HG03196 (cell line): ENCODE results near the gene ATG13.

ENCODE experiments used
- ATAC-seq: cut with Tn5 transposase; IDR thresholded peaks from one replicate; pipeline ENCODE4 v1.9.1; 2021; ENCODE audit not compliant: unreplicated experiment

ATG13 gene

DNA sequence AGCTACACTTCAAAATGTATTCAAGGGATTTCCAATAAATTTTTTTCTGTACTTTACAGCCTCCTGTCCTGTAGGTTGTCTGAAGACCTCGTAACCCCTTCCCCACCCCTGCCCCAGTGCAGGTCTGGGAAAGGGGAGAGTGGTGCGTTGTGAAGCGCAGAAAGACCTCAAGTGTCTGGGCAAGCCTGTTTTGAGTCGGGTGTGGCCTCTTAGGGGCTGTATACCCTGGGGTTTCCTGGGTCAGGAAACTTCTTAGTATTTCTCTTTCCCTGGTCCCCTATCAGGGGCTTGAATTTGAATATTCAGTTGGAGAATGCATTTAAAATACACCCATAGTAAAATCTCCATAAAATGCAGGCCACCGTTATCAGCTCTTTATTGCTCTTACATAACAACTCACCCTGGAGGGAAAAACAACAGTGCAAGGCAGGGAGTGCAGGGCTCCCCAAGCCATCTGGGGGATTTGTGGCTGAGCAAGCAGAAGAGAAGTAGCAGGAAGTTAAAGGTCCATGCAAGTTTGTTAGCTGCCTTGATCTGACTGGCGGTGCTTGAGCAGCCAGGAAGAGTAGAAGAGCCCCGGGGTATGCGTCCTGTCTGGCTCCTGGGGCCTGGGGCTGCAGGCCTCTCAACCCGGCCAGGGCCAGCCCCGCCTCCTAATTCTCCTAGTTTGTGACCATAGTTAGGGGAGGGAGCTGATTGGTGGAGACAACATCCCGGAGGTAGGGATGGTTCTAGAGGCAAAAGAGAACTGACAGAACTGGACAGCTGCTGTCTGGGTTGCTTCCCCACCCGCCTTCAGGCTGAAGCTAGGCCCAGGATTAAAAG, 57.3 kb downstream of the ATG13 start:
- no peak for ATAC-seq

DNA sequence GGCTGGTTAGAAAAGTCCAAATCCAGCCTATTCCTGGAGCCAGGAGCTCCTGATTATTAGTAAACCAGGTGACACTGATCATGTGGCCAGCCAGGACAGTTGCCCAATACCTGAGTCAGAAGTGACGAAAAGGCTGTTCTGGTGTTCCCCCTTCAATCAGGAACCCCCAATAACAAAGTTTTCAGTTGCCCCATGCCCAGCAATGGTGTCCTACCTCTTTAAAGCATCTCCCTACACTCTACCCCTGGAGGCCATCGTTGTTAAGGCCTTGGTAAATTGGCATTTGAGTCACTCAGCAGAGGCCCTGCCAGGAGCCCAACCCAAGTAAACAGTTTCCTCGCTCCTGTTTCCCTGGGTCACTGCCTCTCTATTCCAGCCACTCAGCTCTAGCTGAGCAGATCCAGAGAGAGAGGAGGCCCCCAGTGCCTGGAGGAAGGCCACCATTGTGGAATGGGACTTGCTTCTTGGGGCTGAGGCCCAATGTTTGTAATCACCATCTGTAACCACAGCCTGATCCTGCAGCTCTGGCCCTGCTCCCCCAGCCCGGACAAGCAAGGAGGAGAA, 58.0 kb downstream of the ATG13 start:
- ATAC-seq = no peak

DNA sequence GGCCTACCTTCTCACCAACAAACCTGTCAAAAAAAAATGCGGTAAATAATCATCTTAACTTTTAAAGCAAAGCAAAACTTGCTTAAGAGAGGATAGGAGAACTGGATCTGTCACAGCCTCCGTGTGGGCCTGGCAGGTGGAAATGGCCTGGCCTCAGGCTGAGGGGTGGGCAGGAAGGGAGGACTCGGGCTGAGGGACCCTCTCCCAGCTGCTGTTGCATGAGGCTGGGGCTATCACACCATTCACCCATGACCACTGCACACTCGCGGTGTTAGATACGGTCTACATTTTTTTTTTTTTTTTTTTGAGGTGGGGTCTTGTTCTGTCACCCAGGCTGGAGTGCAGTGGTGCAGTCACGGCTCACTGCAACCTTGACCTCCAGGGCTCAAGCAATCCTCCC, 58.6 kb downstream of the ATG13 start:
- no peak for ATAC-seq

DNA sequence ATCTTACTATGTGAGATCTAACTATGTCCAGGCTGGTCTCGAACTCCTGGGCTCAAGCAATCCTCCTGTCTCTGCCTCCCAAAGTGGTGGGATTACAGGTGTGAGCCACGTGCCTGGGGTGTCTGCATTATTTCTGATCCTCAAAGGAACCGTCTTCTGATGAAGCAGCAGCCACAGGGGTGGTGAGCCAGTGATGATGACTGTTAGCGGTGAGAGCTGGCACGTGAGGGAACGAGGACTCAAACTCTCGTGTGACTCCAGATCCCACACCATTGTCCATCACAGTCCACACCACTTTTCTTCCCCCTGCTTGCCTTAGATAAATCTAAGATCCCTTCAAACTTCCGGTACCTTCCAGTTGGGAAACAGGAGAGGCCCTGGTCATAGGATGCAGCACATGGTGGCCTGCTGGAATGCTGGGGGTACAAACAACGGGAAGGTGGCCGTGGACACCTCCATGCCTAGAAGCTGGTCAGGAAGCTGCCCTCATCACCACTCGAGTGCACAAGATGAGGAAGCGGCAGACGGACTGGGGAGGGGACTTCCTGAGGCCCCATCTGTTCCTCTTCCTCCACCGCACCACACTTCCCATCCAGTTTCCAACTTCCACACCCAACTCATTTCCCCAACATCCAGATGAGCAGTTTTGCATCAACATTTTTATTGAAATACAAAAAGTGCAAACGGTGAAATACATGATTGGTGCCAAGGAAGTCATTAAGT, 59.2 kb downstream of the ATG13 start:
- no peak for ATAC-seq

DNA sequence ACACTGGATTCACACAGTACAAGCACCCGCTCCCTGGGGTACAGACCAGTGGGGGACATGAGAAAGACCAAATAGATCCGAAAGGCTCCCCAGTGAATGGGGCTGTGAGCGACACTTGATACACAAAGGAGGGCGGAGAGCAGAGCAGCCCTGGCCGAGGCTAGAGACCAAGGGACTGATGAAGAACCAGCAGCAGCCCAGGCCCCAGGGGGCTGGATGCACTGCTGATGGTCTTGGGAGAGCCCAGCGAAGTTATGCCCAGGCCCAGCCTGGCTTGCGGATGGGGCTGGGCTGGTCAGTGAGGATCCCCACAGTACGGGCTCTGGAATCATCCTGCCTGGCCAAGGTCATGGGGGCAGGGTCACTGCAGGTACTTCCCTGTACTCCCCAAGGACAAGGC, 59.8 kb downstream of the ATG13 start:
- ATAC-seq = no peak

DNA sequence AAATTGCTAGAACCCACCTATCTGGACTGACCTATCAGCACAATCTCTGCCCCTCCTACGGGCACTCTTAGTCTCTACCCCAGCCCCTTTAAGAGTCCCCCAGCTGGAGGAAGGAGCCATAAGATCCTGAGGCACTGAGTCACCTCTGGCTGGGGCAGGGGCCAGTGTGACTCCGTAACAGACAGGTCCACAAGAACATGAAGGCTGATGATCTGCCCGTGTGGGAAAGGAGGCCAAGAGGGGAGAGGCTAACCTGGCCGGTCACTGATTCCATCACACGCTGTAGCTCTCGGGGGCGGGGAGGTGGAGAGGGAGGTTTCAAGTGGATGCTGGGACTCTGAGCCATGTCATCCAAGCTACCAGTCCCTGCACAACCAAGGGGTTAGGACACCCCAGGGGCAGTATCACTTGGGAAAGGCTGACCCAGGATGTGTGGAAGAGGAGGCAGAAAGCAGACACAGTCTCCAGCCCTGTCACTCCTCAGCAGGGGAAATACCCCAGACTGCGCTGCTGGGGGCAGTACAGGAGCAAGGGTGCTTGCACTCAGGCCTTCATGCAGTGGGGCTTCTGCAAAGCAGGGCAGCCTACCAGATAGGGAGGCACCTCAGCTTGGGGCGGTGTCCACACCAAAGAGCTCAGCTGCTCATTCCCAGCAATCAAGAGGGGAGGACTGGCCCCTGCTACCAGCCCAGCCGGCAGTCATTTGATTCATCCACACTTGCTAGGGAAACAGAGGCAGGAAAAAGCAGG, 60.8 kb downstream of the ATG13 start:
- no peak for ATAC-seq

DNA sequence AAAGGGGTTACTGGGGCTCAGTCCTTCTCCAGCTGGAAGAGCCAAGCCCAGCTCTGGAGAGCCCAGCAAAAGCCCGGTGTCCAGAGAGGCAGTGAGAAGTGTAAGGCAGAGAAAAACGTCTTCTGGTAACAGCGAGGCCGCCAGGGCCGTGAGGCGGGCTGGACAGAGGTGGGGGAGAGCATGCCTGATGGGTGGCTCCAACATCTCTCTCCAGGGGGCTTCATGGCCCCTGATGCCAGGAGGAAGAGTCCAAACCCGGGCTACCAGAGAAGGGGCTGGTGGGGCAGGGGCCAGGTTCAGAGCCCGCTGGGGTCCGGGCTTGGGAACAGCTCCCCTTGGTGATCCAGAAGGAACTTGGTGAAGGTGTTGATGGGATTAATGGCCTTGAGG, 61.4 kb downstream of the ATG13 start:
- no peak for ATAC-seq

DNA sequence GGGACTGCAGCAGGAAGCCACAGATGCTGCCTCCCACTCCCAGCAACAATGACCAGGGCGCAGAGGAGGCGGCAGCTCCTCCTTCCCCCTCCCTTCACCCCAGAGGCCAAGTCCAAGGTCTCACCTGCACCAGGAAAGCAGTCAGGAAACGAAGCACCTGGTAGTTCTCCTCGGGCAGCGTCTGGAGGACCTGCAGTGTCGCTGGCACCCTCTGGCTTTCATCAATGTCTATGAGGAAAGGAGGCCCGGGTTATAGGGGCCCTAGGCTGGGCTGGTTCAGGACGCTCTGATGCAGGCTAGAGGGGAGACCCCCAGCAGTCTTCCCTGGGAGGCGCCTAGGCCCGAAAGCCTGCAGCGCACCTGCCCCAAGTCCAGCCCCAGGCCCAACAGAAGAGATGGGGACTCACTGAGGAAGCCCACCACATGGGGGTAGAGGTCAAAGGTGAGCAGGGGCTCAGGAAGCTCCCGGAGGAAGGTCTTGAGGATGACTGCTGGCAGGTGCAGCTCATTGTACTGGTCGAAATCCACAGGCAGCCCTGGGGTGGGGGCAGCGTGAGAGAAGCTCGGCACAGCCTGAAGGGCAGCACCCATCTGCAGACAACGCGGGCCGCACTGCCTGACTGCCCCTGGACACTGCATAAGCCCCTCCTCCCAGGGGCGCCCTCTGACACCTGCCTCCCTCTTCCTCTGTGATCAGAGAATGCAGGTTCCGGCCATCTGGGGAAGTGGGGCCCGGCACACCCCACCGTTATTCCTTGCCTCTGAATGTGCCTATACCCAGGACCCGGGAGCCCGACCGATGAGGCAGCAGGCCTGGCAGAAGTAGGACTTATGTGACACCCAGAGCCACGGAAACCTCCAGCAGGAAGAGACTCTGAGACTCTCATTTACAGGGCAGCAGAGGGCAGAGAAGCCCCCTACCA, 62.1 kb downstream of the ATG13 start:
- no peak for ATAC-seq

DNA sequence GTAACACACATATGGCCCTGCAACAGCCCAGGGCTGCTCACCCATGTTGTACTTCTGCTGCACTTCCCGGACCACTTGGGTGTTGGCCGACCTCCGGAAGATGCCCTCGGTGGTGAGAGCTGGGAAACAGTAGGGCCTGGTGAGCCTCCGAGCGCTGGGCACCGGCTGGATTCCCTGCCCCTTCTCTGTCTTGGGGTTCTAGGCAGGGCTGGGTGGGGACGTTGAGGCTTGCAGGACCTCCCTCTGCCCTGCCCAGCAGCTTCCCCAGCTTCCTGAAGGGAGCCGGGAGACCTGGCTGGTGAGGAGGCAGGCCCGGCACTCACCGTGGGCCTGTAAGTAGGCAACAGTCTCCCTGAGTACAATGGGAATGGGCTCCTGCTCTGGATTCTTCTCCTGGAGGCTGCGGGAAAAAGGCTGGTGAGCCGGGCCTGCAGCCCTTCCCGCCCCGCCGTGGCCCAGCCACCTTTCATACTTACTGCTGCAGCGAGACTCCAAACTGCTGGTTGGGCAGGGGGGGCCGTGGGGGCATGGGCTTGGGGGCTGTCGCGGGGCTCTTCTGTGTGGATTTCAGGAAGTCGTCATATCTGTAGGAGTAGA, 62.9 kb downstream of the ATG13 start:
- no peak for ATAC-seq

DNA sequence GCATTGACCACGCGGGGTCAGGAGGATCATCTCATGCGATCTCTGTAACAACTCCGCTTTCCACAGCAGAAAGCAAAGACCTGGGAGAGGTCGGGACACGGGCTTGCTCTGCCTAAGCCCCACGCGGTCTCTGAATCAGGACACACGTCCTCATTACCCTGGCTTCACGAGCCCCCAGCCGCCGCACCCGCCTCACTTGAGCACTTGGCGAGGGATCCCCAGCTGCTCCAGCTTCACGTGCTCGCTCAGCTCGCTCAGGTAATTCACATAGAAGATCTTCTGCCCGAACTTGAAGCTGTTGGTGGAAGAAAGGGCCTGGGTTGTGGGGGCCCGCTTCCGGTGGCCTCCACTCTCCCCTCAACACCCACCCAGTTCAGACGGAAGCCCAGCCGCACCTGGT, 63.5 kb downstream of the ATG13 start:
- ATAC-seq = no peak

DNA sequence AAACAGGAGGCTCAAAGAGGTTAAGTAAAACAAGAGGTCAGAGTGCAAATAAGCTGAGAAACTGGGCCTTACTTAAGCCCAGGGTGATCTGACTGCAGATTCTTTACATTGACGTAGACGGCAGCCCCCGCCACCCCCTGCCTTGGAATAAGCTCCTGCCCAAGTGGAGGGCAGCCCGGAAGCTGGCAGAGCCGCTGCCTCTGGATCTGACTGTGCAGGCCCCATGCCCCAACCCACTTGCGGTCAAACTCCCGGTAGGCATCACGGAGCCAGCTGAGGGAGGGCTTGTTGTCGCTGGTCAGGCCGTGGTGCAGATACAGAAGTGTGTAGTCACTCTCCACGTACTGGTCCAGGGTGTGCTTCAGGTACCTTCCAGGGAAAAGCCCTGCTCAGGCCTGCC, 64.5 kb downstream of the ATG13 start:
- no peak for ATAC-seq

DNA sequence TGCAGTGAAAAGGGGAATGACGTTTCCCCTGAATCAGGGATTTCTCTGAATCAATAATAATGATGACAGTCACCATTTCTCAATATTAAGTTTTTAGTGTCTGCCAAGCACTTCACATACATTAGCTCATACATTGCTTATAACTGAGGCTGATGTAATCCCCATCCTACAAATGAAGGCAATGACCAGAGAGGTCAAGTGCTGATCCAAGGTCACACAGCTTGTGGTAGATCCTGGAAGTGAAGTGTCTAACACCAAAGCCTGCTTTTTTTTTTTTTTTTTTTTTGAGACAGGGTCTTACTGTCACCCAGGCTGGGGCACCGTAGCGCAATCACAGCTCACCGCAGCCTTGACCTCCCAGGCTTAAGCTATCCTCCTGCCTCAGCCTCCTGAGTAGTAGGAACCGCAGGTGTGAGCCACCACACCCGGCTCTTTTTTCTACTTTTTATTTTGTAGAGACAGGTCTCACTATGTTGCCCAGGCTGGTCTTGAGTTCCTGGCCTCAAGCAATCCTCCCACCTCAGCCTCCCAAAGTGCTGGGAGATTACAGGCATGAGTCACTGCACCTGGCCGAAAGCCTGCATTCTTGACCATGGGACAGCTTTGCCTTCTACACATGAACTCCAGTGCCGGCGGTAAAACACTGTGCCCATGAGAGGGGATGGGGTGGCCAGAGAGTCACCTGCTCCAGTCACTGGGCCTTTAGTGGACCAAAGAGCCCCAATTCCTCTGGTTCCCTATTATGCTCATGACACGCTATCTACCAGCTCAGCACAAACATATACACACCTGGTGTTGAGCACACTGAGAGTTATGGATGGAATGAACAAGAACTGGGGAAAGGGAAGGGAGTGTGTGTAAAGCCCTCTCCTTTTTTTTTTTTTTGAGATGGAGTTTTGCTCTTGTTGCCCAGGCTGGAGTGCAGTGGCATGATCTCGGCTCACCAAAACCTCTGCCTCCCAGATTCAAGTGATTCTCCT, 65.7 kb downstream of the ATG13 start:
- no peak for ATAC-seq

DNA sequence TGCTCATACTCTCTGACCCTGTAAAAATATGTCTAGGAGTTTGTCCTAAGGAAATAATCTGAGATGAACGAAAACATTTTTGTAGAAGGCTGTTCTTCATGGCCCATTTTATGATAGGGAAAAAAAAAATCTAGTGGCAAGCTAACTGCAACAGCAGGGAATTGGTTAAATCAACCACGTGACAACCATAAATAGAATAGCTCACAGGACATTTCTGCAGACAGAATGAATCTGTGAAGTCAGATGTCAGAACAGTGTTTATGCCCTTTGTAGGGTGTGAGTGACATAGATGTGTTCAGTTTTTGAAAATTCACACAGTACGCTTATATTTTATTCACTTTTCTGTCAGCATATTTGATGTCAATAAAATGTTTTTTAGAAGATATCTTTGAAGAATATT, 67.0 kb downstream of the ATG13 start:
- ATAC-seq = no peak

DNA sequence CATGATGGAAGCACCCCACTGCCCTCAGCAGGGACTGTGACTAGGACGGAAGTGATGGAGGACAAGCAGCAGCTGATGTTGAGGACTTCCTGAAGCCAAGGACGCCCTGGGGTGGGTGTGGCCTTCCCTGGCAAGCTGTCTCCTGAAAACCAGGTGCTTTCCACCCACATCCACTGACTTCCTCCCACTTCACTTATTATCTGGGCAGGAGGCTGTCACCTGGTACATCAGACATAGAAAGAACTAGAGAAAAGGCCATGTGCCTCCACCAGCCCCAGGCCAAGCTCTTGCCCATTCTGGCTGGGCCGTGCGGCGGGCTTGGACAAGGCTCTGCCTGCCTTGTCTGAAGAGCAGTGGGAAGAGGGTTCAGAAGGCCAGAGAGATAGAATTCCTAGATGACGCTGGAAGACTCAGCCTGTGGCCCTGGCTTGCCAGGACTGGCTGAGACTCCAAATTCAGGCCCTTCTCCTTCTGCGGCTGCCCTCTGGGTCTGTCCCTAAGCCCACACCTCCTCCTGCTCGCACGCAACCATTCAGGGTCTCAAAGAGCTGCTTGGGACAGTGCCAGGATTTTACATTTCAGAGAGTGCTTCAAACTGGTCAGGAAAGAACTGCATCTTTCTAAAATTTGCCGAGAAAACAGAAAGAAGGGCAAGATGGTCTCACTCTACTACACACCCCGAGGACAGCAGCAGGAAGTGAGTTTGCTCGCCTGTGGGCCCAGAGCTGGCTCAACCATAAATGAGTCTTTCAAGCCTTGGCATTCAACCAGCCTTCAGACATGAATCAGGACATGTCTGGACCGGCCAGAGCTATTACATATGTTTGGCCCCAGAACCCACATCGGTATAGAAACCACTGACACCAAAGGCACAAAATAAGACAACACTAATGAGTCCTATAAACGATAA, 69.8 kb downstream of the ATG13 start:
- no peak for ATAC-seq

DNA sequence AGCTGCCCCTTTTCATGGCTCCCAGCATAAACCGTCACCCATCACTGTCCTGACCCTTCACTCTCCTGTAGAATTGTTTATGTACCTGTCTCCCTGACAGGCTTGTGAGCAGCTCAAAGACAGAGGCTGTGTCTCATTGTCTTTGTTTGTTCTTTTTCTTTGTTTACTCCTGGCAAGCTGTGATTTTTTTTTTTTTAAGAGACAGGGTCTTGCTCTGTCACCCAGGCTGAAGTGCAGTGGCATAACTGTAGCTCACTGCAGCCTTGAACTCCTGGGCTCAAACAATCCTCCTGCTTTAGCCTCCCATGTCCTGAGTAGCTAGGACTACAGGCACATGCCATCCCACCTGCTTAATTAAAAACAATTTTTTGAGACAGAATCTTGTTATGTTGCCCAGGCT, 73.3 kb downstream of the ATG13 start:
- ATAC-seq = no peak

DNA sequence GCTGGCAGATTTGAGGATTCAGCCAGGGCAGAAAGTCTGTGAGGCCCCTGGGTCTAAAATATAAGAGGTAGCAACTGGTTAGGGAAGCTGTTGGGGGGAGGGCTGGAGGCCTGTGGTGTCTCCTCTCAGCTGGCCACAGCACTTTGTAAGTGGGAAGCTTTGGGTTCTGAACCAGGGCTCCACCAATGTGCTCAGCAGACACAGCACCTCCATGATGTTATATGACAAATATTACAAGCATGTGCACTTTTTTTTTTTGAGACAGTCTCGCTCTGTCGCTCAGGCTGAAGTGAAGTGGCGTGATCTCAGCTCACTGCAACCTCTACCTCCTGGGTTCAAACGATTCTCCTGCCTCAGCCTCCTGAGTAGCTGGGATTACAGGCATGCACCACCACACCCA, 75.1 kb downstream of the ATG13 start:
- no peak for ATAC-seq

DNA sequence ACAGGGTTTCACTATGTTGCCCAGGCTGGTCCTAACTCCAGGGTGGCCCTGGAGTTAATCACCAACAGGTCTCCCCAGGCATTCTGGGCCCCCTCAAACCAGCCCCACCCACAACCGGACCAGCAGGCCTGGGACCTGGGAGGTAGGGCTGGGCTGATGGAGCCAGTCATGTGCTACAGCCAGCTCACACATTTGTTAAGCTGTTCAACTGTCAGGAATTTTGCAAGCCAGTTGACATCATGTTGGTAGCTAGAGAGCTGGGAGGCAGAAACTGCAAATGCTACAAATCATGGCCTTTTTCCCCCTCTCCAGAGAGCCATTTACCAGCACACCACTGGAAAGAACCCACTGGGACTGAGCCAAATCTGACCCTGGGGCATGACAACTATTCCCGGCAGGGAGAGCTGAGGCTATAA, 76.3 kb downstream of the ATG13 start:
- no peak for ATAC-seq

DNA sequence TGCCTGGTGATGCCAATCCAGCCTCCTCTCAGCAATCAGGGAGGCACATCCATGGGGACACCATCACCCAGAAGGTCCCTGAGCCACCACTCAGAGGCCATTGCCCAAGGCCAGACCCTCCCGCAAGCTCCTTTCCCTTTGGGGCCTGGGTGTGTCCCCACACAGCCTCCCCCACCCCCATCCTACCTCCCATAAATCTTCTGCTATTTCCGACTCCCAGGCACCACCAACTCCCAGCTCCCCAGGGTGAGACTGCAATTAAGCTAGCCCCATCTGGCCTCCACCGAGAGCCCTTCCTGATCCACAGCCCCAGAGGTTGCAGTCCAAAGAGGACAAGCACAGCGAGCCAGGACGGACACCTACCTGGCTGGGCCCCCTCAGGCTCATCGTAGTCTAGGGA, 76.7 kb downstream of the ATG13 start:
- no peak for ATAC-seq
